GM19193 (cell line): ENCODE measurements around the gene DAB2IP.

ENCODE experiments used
- POLR2A ChIP-seq: IDR thresholded peaks from 4 replicates; pipeline ENCODE4 v1.6.1; 2011; ENCODE audit not compliant: insufficient read depth, insufficient read length; ENCODE audit errors: extremely low read depth

DAB2IP gene

GRCh38 chr9:121738411-121738810 lies 87.0 kb downstream of the DAB2IP start:
- TF ChIP-seq POLR2A: no peak

- no peak for TF ChIP-seq POLR2A
Observed at GRCh38 chr9:121738968-121739367, 87.5 kb downstream of the DAB2IP start.

DNA sequence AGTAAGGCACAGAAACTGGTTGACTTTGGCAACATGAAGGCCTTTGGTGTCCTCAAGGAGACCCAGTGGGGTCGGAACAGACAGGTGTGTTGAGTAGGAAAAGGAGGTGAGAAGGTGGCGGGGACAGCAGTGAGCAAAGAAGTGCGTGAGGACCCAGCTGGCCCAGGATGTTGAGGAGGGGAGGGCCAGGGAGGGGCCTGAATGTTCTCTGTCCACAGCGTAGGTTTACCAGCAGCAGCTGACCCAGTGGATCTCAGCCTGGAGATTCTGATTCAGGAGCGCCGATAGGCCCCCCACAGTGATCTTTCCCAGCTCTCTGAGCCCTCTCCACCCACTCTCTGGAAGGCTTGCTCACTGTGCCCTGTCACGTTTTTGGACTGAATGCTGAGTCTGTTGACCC lies 88.5 kb downstream of the DAB2IP start:
- TF ChIP-seq POLR2A: no peak

DNA sequence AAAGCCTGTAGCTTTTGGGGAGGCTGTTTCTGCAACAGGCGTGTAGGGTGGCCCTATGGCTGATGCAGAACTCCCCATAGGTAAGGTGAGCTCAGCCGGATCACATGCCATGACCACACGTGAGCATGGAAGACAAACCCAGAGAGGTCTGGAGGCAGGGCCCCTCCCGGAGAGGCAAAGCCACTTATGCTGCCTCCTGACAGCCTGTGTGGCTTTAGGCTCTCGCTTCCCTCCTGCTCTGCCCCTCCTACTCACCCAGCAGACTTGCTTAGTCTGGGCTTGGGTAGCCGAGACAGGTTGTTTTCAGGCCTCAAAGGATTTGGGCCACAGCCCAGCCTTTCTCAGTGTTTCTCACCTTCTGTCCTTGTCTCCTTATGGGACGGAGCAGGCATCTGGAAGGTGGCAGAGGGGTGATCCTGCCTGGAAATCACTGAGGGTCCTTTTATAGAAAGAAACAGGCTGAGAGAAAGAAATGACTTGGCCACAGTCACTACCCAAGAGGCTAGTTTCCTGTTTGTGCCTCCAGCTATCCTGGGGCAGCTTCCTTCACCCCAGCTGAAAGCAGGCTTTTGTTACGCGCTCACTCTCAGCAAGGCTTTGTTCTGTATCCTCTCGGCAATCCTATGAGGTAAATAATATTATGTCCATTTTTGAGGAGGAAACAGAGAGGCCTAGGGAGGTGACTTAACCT lies 89.9 kb downstream of the DAB2IP start:
- TF ChIP-seq POLR2A: no peak

DNA sequence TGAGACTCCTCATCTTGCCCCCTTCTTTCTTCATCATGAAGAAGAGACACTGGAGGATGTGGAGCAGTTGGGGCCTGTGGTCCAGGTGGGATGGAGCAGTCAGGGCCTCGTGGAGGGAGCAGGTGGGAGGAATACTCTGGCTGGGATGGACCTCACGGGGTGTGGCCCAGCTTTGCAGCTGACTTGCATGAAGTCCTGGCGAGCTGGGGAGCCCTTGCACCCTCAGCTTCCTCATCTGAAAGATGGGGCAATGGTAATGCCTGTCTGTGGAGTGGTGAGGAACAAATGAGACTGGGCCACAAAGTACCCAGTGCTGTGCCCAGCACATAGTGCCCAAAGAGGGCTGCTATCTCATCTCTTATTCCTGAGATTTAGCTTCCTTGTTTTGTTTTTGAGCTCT lies 91.5 kb downstream of the DAB2IP start:
- no peak for TF ChIP-seq POLR2A

DNA sequence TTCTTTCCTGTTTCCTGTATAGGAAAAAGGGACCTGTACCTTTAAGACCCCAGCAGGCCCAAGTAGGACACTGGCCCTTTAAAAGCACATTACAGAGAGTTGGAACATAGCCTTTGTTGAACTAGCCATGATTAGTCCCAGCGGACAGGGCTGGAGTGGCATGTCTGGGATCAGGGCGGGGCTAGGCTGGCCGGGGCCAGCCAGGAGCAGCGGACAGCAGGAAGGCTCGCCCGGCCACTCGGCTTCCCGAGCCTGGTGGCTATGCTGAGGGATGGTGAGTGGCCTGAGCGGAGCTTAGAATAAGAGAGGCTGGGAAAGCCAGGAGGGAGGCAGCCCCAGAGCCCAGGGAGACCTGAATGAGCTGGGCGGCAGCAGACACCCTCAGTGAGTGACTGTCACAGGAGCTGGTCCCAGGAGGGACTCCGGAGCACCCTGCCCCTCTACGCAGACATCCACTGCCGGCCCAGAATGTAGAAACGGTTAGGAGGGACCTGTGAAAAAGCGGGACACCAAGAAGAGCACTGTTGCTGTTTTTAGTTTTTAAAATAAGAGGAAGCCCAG lies 92.1 kb downstream of the DAB2IP start:
- TF ChIP-seq POLR2A: no peak

DNA sequence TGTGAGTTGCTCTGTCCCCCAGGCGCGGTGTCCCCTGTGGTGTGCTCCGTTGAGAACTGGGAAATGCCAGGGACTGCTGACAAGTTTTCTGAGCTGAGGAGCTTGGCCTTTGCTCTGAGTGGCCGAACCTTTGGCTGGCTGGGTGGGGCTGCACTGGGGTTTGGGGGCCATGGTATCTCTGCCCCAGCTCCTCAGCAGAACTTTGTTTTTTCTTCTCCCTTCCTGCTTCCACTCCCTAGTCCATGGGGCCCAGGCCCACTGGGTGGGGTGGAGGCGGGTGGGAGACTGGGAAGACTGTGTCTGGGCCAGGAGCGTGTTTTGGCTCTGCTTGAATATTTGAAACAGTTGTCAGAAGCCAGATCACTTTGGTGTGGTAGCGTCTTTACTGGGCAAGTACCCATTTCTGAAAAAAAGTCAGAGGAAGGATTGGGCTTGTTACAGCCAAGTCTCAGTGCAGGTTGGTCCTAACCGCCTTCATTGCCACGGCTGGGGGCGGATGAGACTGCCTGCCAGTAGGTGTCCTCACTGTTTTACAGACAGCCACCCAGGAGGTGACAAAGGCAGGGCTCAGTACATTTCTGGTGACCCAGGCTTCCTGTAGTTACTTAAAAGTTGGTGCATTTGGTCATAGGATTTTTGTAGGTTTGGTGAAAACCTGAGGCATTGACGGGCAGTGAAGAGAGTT lies 92.7 kb downstream of the DAB2IP start:
- TF ChIP-seq POLR2A: no peak

- no peak for TF ChIP-seq POLR2A
Observed at GRCh38 chr9:121744687-121745395, 93.4 kb downstream of the DAB2IP start.

- no peak for TF ChIP-seq POLR2A
Observed at GRCh38 chr9:121745396-121745695, 93.9 kb downstream of the DAB2IP start.

DNA sequence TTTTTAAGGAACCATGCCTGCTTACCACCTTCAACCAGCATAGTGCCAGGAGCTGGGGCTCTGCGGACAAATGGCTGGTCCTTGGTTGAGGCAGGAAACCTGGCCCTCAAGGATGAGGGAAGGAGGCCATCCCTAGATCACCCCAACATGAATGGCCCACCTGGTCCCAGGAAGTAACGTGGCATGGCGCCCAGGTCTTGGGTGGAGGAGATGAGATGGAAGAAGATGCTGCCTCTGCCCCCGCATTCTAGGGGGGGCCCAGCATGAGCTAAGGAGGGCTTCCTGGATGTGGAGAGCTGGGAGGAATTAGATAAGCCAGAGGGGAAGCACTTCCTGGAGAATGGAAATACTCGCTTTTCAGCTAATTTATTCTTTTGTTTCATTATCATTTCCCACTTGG lies 95.0 kb downstream of the DAB2IP start:
- TF ChIP-seq POLR2A: no peak

DNA sequence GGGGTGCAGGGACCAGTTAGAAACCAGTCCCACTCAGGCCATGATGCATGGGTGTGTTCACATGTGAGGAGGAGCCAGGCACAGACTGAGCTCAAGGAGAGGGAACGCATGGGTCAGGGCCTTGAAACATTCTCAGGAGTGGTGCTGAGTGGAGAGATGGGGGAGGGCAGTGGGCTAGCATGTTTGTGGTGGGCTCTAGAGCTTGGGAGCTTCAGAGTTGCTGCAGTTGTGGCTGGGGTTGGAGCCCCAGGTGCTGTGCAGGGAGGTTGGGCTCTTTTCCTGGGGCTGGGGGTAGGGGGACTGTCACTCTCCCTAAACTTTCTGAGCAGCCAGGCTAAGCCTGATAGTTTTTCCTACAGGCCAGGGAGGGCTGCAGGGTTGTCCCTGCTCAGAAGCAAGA lies 95.4 kb downstream of the DAB2IP start:
- TF ChIP-seq POLR2A: no peak

GRCh38 chr9:121748074-121748473 lies 96.6 kb downstream of the DAB2IP start:
- no peak for TF ChIP-seq POLR2A

DNA sequence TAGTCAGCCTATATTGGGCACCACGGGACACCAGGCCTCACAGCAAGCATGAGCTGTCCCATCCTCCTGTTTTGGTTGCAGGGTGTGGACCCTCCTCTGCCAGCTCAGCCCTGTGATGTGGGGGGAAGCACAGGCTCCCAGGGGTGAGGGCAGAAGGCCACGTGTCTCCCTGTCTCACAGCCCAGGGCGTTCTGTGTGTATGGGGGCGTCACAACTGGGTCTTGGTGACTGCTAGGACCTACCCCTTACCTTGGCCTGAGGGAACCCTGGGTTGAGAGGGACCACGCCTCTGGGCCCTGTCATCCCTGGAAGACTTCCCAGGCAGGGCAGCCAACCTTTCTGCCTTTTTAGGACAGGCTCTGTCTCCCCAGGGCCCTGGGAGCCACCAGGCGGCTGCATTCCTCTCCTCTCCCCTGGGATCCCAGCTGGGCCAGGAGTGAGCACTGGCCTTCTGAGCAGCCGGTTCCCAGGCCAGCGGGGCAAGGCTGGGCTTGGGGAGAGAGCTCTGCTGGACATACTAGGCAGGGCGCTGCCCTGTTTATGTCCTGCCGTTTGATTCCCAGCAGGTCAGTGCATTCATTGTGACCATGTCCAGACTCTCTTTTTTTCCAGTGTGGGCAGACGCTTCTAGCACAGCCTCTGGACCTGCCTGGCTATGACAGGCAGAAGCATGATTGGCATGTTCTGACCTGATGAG lies 97.4 kb downstream of the DAB2IP start:
- TF ChIP-seq POLR2A: no peak

- no peak for TF ChIP-seq POLR2A
Observed at GRCh38 chr9:121749614-121750013, 98.2 kb downstream of the DAB2IP start.

- TF ChIP-seq POLR2A: no peak
Observed at GRCh38 chr9:121750259-121750714, 98.9 kb downstream of the DAB2IP start.
